HG03457 (cell line): Measurements from ENCODE around the gene PDIK1L.
"Not testable (repeated sequence)": the region's sequence is repeated elsewhere in the genome, so short reads cannot be mapped to it uniquely, and the experiment has no call there.

ENCODE experiments used
- ATAC-seq: cut with Tn5 transposase; IDR thresholded peaks from one replicate; pipeline ENCODE4 v1.9.1; 2021; ENCODE audit warnings: moderate number of reproducible peaks; ENCODE audit not compliant: unreplicated experiment

The PDIK1L gene

GRCh38 chr1:26089125-26089524, 22.5 kb upstream of the PDIK1L start:
- no peak for ATAC-seq

GRCh38 chr1:26090893-26091292, 20.7 kb upstream of the PDIK1L start:
- no peak for ATAC-seq

- no peak for ATAC-seq
These were observed 19.2 kb upstream of the PDIK1L start for GRCh38 chr1:26092422-26092821.

GRCh38 chr1:26093569-26093968, 18.1 kb upstream of the PDIK1L start:
- ATAC-seq, result not testable (repeated sequence)

GRCh38 chr1:26094076-26094669, 17.5 kb upstream of the PDIK1L start:
- no peak for ATAC-seq

GRCh38 chr1:26094677-26095383, 16.8 kb upstream of the PDIK1L start:
- no peak for ATAC-seq

GRCh38 chr1:26096471-26096870, 15.2 kb upstream of the PDIK1L start:
- ATAC-seq, result no peak

- ATAC-seq, result no peak
These were observed 13.9 kb upstream of the PDIK1L start for GRCh38 chr1:26097696-26098095.

- no peak for ATAC-seq
These were observed 13.0 kb upstream of the PDIK1L start for GRCh38 chr1:26098602-26099001.

GRCh38 chr1:26099780-26100179, 11.8 kb upstream of the PDIK1L start:
- ATAC-seq, result no peak

- not testable (repeated sequence) for ATAC-seq
These were observed 11.4 kb upstream of the PDIK1L start for GRCh38 chr1:26100204-26100603.

GRCh38 chr1:26102119-26102518, 9.5 kb upstream of the PDIK1L start:
- no peak for ATAC-seq

GRCh38 chr1:26102526-26102925, 9.1 kb upstream of the PDIK1L start:
- ATAC-seq, result no peak

- not testable (repeated sequence) for ATAC-seq
These were observed 6.4 kb upstream of the PDIK1L start for GRCh38 chr1:26105226-26105548.

GRCh38 chr1:26109229-26110164, 2.1 kb upstream of the PDIK1L start:
- ATAC-seq, result no peak

GRCh38 chr1:26110731-26111529, 694 bp upstream of the PDIK1L start:
- peak; percentile 29 for ATAC-seq

- ATAC-seq, result peak; percentile 1
These were observed 767 bp downstream of the PDIK1L start for GRCh38 chr1:26112407-26112775.

GRCh38 chr1:26114165-26114927, 2.7 kb downstream of the PDIK1L start:
- no peak for ATAC-seq

- ATAC-seq, result no peak
These were observed 8.4 kb downstream of the PDIK1L start for GRCh38 chr1:26119892-26120608.
